Liver (tissue), 9 donors: Measurements from ENCODE around the gene ENGASE. TPM values are rescaled to one million over a fixed set of nuclear protein-coding genes. Genes with fewer than 3 reads are reported as not detected.

Experiments used
- DNase-seq: peaks from one replicate; pipeline ENCODE4 v3.0.0-alpha.2; 2017; ENCODE audit warnings: low spot score
- H3K27ac ChIP-seq, 2 donors: one replicate each; pipeline ENCODE4 v1.7.0; 2013; ENCODE audit warnings: inconsistent platforms in 2 of 2, low read length in 2 of 2, control low read depth in 1 of 2, low read depth in 1 of 2, mild to moderate bottlenecking in 1 of 2
- H3K27me3 ChIP-seq, 4 donors: one replicate each; pipeline versions ENCODE4 v1.6.1 to v1.7.0; 2013; ENCODE audit warnings: low read length in 3 of 4, inconsistent platforms in 1 of 4, mild to moderate bottlenecking in 1 of 4, moderate library complexity in 1 of 4; ENCODE audit not compliant: control insufficient read depth in 4 of 4, insufficient read depth in 4 of 4
- H3K36me3 ChIP-seq, 4 donors: one replicate each; pipeline versions ENCODE4 v1.6.1 to v1.7.0; 2013; ENCODE audit warnings: low read length in 3 of 4, mild to moderate bottlenecking in 3 of 4, low read depth in 1 of 4, moderate library complexity in 1 of 4; ENCODE audit not compliant: control insufficient read depth in 4 of 4, insufficient read depth in 3 of 4
- H3K4me1 ChIP-seq, 4 donors: one replicate each; pipeline versions ENCODE4 v1.6.1 to v1.7.0; 2013; ENCODE audit warnings: low read length in 3 of 4, mild to moderate bottlenecking in 3 of 4, moderate library complexity in 1 of 4; ENCODE audit not compliant: control insufficient read depth in 4 of 4, insufficient read depth in 4 of 4
- H3K4me3 ChIP-seq, 3 donors: one replicate each; pipeline versions ENCODE4 v1.6.1 to v1.7.0; 2013; ENCODE audit warnings: low read length in 3 of 3, control low read depth in 1 of 3, low read depth in 1 of 3, mild to moderate bottlenecking in 1 of 3
- H3K9ac ChIP-seq, 2 donors: one replicate each; pipeline ENCODE4 v1.7.0; 2013; ENCODE audit warnings: low read length in 2 of 2, mild to moderate bottlenecking in 2 of 2, moderate library complexity in 2 of 2, control low read depth in 1 of 2, low read depth in 1 of 2
- H3K9me3 ChIP-seq, 4 donors: one replicate each; pipeline versions ENCODE4 v1.6.1 to v1.7.0; 2013; ENCODE audit warnings: low read length in 3 of 4; ENCODE audit not compliant: control insufficient read depth in 4 of 4
- EGR1 ChIP-seq, 2 donors: IDR thresholded peaks; 2 replicates each; pipeline ENCODE4 v1.6.1; 2016 to 2018; ENCODE audit warnings: antibody characterized with exemption in 2 of 2, low read depth in 2 of 2
- FOXA2 ChIP-seq: IDR thresholded peaks from 2 replicates; pipeline ENCODE4 v1.6.1; 2016; ENCODE audit warnings: antibody characterized with exemption
- HNF4A ChIP-seq, 2 donors: conservative IDR thresholded peaks; 2 replicates each; pipeline ENCODE4 v1.6.1; 2016; ENCODE audit warnings: antibody characterized with exemption in 2 of 2, mild to moderate bottlenecking in 2 of 2
- JUND ChIP-seq, 2 donors: IDR thresholded peaks; 2 replicates each; pipeline ENCODE4 v1.6.1; 2016; ENCODE audit warnings: antibody characterized with exemption in 2 of 2
- NR2F2 ChIP-seq: IDR thresholded peaks from 2 replicates; pipeline ENCODE4 v1.6.1; 2016; ENCODE audit warnings: antibody characterized with exemption
- RAD21 ChIP-seq, 2 donors: IDR thresholded peaks; 2 replicates each; pipeline ENCODE4 v1.6.1; 2016; ENCODE audit warnings: antibody characterized with exemption in 2 of 2, mild to moderate bottlenecking in 2 of 2
- whole genome bisulfite sequencing: extraction: QIAGEN DNeasy Blood & Tissue Kit; methylation state at CpG from one replicate; pipeline ENCODE4 v1.1.7; 2013; 5-methylcytosine and 5-hydroxymethylcytosine counted together
- polyA plus RNA-seq, 2 donors: library from polyadenylated mRNA; stranded (reverse) in 1 of 2; unstranded in 1 of 2; fragments of 200-250 nt in 1 of 2; fragments of >200 nt in 1 of 2; fragmentation: Nextera tagmentation in 1 of 2; extraction: Ambion mirVana in 1 of 2; gene quantifications; one replicate each; pipeline versions ENCODE4 v1.2.1 to v1.2.3, GENCODE V29; 2013 to 2015
- total RNA-seq, 2 donors: library from RNA; depleted of rRNA; stranded (reverse); fragments of >200 nt; gene quantifications; one replicate each; pipeline ENCODE4 v1.2.3, GENCODE V29; 2014
- TF ChIP-seq, protein P1 (sequence below): fragments of 150-350 bp; IDR thresholded peaks from 2 replicates; pipeline ENCODE4 v1.5.1; 2017; ENCODE audit warnings: improper control_type of control experiment, low read depth, low read length; ENCODE audit not compliant: missing input control
- TF ChIP-seq, protein P2 (sequence below): IDR thresholded peaks from 2 replicates; pipeline ENCODE4 v1.6.1; 2016; ENCODE audit warnings: antibody characterized with exemption
- TF ChIP-seq, protein P3 (sequence below): IDR thresholded peaks from 2 replicates; pipeline ENCODE4 v1.6.1; 2016; ENCODE audit warnings: antibody characterized with exemption, mild to moderate bottlenecking
- donor health status: healthy.
- donor health status: healthy.
- donor health status: healthy.
- donor health status: healthy.
- donor health status: healthy.

The ENGASE gene
- total and polyA plus RNA-seq, 4 donors = 5.2 to 33.6 (median 7.8) TPM

DNA sequence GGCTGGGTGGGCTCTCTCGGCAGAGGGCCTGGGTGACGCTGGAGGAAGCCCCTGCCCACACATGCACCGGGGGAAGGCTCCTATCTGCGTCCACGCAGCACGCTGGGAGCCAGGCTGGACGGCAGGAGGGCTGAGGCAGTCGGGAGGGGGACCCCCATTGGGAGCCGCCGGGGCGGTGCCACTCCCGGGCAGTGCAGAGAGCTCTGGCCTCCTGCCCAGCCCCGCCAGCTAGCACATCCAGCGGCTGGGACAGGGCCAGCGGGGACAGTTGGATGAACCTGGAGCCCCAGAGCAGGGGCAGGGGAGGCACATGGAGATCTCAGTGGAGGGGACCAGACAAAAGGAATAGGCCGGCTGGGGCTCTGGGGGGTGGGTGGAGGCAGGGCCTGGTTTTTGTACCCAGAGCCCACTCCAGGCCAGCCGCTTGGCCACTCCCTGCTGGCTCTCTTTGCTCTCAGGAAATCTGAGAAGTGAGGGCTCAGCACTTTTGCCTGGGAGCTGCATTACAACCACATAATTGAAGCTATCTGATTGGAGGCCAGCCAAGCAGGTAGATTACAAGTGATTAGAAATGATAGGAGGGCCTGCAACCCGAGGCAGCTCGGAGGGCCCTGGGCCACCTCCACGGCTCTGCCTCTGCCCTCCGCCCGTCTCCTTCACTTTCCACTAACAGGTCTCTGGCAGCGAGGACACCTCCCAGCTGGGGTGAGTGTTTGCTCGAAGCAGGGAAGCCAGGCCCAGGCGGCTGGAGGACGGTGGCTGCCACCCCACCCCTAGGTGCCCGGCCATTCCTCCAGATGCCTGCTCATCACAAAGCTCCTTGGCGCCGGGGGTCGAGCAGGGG, 40.1 kb downstream of the ENGASE start:
- no peak for DNase-seq
- Histone ChIP-seq H3K9ac (no peak overlapping the region), H3K4me3 (no peak overlapping the region), H3K4me1 (no peaks in the 10 kb centered on the region), H3K36me3 (no peaks in the 10 kb centered on the region), H3K27me3 (no peaks in the 10 kb centered on the region), H3K27ac (no peak overlapping the region), H3K9me3 (no peaks in the 10 kb centered on the region)
- no peak for TF ChIP-seq NR2F2
- TF ChIP-seq RAD21 (IDR thresholded peaks at IDR 0.05) = no peak
- no peak for TF ChIP-seq HNF4A (conservative IDR thresholded peaks at IDR 0.05)
- no peak for TF ChIP-seq JUND (IDR thresholded peaks at IDR 0.05)
- TF ChIP-seq, protein P1, sequence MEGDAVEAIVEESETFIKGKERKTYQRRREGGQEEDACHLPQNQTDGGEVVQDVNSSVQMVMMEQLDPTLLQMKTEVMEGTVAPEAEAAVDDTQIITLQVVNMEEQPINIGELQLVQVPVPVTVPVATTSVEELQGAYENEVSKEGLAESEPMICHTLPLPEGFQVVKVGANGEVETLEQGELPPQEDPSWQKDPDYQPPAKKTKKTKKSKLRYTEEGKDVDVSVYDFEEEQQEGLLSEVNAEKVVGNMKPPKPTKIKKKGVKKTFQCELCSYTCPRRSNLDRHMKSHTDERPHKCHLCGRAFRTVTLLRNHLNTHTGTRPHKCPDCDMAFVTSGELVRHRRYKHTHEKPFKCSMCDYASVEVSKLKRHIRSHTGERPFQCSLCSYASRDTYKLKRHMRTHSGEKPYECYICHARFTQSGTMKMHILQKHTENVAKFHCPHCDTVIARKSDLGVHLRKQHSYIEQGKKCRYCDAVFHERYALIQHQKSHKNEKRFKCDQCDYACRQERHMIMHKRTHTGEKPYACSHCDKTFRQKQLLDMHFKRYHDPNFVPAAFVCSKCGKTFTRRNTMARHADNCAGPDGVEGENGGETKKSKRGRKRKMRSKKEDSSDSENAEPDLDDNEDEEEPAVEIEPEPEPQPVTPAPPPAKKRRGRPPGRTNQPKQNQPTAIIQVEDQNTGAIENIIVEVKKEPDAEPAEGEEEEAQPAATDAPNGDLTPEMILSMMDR = no peak
- TF ChIP-seq FOXA2 = no peak
- TF ChIP-seq EGR1 (IDR thresholded peaks at IDR 0.05; ENCODE audit: low read depth in 2 of 2) = no peak
- TF ChIP-seq, protein P2, sequence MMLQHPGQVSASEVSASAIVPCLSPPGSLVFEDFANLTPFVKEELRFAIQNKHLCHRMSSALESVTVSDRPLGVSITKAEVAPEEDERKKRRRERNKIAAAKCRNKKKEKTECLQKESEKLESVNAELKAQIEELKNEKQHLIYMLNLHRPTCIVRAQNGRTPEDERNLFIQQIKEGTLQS = no peak
- 44% methylated on average over 30 of the region's 30 CpGs for WGBS

DNA sequence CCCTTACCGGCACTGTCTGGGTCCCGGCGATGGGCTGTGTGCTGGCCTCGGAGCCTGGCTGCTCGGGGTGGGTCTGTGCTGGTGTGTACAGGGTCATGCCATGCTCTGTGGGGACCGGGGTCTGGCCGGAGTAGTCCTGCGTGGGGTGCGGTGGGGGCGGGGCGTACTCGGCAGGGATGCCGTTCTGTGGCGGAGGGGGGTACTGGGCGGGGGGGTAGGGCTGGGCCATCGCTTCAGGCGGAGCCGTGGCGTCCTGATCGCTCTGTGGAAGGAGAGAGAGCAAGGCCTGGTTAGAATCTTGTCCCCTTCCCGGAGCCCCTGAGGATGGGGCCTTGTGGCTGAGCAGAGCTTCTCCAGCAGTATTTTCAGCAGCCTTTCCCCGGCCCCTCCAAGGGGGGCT, 40.9 kb downstream of the ENGASE start:
- Histone ChIP-seq H3K4me3 (no peak overlapping the region), H3K9ac (no peak overlapping the region), H3K27ac (no peak overlapping the region), H3K4me1 (no peaks in the 10 kb centered on the region), H3K27me3 (no peaks in the 10 kb centered on the region), H3K36me3 (no peaks in the 10 kb centered on the region), H3K9me3 (no peaks in the 10 kb centered on the region)
- 80% methylated on average over 22 of the region's 22 CpGs for WGBS
- no peak for DNase-seq
- TF ChIP-seq, protein P3, sequence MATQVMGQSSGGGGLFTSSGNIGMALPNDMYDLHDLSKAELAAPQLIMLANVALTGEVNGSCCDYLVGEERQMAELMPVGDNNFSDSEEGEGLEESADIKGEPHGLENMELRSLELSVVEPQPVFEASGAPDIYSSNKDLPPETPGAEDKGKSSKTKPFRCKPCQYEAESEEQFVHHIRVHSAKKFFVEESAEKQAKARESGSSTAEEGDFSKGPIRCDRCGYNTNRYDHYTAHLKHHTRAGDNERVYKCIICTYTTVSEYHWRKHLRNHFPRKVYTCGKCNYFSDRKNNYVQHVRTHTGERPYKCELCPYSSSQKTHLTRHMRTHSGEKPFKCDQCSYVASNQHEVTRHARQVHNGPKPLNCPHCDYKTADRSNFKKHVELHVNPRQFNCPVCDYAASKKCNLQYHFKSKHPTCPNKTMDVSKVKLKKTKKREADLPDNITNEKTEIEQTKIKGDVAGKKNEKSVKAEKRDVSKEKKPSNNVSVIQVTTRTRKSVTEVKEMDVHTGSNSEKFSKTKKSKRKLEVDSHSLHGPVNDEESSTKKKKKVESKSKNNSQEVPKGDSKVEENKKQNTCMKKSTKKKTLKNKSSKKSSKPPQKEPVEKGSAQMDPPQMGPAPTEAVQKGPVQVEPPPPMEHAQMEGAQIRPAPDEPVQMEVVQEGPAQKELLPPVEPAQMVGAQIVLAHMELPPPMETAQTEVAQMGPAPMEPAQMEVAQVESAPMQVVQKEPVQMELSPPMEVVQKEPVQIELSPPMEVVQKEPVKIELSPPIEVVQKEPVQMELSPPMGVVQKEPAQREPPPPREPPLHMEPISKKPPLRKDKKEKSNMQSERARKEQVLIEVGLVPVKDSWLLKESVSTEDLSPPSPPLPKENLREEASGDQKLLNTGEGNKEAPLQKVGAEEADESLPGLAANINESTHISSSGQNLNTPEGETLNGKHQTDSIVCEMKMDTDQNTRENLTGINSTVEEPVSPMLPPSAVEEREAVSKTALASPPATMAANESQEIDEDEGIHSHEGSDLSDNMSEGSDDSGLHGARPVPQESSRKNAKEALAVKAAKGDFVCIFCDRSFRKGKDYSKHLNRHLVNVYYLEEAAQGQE = no peak
- no peak for TF ChIP-seq RAD21 (IDR thresholded peaks at IDR 0.05)
- no peak for TF ChIP-seq EGR1 (IDR thresholded peaks at IDR 0.05; ENCODE audit: low read depth in 2 of 2)
